Stomach (tissue), 9 donors: Measurements from ENCODE around the gene DNAJB8. TPM values are rescaled to one million over a fixed set of nuclear protein-coding genes. Genes with fewer than 3 reads are reported as not detected.

Experiments
- DNase-seq, 2 donors: peaks; one replicate each; pipeline versions ENCODE4 v3.0.0 to v3.0.0-alpha.2; 2013 to 2019
- H3K27ac ChIP-seq, 5 donors: fragments of 200-600 bp in 4 of 5; sonication (generic) in 4 of 5; one replicate each; pipeline ENCODE4 v1.5.1; 2013 to 2019; ENCODE audit warnings: mild to moderate bottlenecking in 1 of 5, moderate library complexity in 1 of 5
- H3K27me3 ChIP-seq, 3 donors: fragments of 200-600 bp; sonication (generic); one replicate each; pipeline ENCODE4 v1.5.1; 2017 to 2019; ENCODE audit warnings: mixed run types in 1 of 3
- H3K36me3 ChIP-seq, 4 donors: fragments of 200-600 bp; sonication (generic); 1 replicate in 3 of 4; 2 replicates in 1 of 4; pipeline ENCODE4 v1.5.1; 2016 to 2019
- H3K4me1 ChIP-seq, 4 donors: fragments of 200-600 bp; sonication (generic); one replicate each; pipeline ENCODE4 v1.5.1; 2016 to 2019
- H3K4me3 ChIP-seq, 4 donors: fragments of 200-600 bp; sonication (generic) in 3 of 4; one replicate each; pipeline ENCODE4 v1.5.1; 2016 to 2019; ENCODE audit warnings: mild to moderate bottlenecking in 1 of 4
- H3K9me3 ChIP-seq, 4 donors: fragments of 200-600 bp; sonication (generic); one replicate each; pipeline ENCODE4 v1.5.1; 2016 to 2019
- CTCF ChIP-seq, 7 experiments: fragments of 450-650 bp in 4 of 7; fragments of 200-600 bp in 3 of 7; sonication (generic) in 3 of 7; IDR thresholded peaks; one replicate each; pipeline ENCODE4 v1.5.1; 2016 to 2019; ENCODE audit warnings: antibody characterized with exemption in 7 of 7, control low read depth in 2 of 7, mild to moderate bottlenecking in 1 of 7
- EP300 ChIP-seq: sonication (generic); formaldehyde crosslinking; IDR thresholded peaks from one replicate; pipeline ENCODE4 v1.6.1; 2017; ENCODE audit warnings: antibody characterized with exemption
- POLR2A ChIP-seq, 4 donors: fragments of 450-650 bp; IDR thresholded peaks; one replicate each; pipeline ENCODE4 v1.6.1; 2016; ENCODE audit warnings: antibody characterized with exemption in 4 of 4, control low read depth in 2 of 4, mild to moderate bottlenecking in 1 of 4, moderate library complexity in 1 of 4
- POLR2AphosphoS5 ChIP-seq, 3 donors: sonication (generic); formaldehyde crosslinking; IDR thresholded peaks; one replicate each; pipeline ENCODE4 v1.6.1; 2016; ENCODE audit warnings: antibody characterized with exemption in 3 of 3
- WGBS, 5 donors: extraction: QIAGEN DNeasy Blood & Tissue Kit in 3 of 5; methylation state at CpG; one replicate each; pipeline versions ENCODE4 v1.1.5 to v1.1.7; 2013 to 2018; 5-methylcytosine and 5-hydroxymethylcytosine counted together
- intact Hi-C: fragments of 100-400 bp; cut with DNase I; formaldehyde crosslinking; loops from one replicate; pipeline ENCODE4 v1.15.1; 2023; ENCODE audit warnings: low total_unique reads
- polyA plus RNA-seq, 3 donors: library from polyadenylated mRNA; stranded (reverse); fragments of 200-250 nt; gene quantifications; one replicate each; pipeline ENCODE4 v1.2.3, GENCODE V29; 2013
- total RNA-seq, 5 donors: library from RNA; depleted of rRNA; stranded (reverse); fragments of >200 nt; gene quantifications; one replicate each; pipeline versions ENCODE4 v1.1.0 to v1.2.3, GENCODE V29; 2014 to 2016
- donor health status: healthy with polysubstance abuse.
- donor health status: Bipolar disorder and iron deficiency.
- donor health status: healthy.

DNAJB8 gene
- total and polyA plus RNA-seq, 8 donors, result not detected

- Histone ChIP-seq H3K27me3 (peaks cover 0 to 26% (median 9%) of the 10 kb centered on the region in 3 donors), H3K9me3 (no peaks in the 10 kb centered on the region), H3K27ac (no peak overlapping the region), H3K4me3 (no peak overlapping the region), H3K4me1 (no peaks in the 10 kb centered on the region), H3K36me3 (no peaks in the 10 kb centered on the region)
- TF ChIP-seq POLR2AphosphoS5 (IDR thresholded peaks at IDR 0.05), result no peak
- TF ChIP-seq CTCF (IDR thresholded peaks at IDR 0.05), result no peak
- no peak for TF ChIP-seq POLR2A (IDR thresholded peaks at IDR 0.05)
- TF ChIP-seq EP300, result no peak
- DNase-seq, result no peak
- intact Hi-C loops, result no loop called here
- 79 to 85% (median 80%) methylated on average over 10 to 12 of the region's 12 CpGs for WGBS, 5 donors
Observed at GRCh38 chr3:128461731-128462130, 5.0 kb downstream of the DNAJB8 start.

GRCh38 chr3:128459461-128459820, 7.2 kb downstream of the DNAJB8 start:
- intact Hi-C loops, result no loop called here
- no peaks in the 10 kb centered on the region for H3K36me3 ChIP-seq
- TF ChIP-seq POLR2A (IDR thresholded peaks at IDR 0.05) (no peak), CTCF (IDR thresholded peaks at IDR 0.05) (no peak), POLR2AphosphoS5 (IDR thresholded peaks at IDR 0.05) (no peak), EP300 (no peak)
- DNase-seq, result no peak
- no peaks in the 10 kb centered on the region for H3K9me3 ChIP-seq
- 84 to 93% (median 84%) methylated on average over 6 to 9 of the region's 9 CpGs for WGBS, 5 donors
- no peaks in the 10 kb centered on the region for H3K4me1 ChIP-seq
- no peak overlapping the region for H3K27ac ChIP-seq
- H3K27me3 ChIP-seq, result peaks cover 0 to 38% (median 21%) of the 10 kb centered on the region in 3 donors
- no peak overlapping the region for H3K4me3 ChIP-seq

- intact Hi-C loops, result no loop called here
- Histone ChIP-seq H3K9me3 (no peaks in the 10 kb centered on the region), H3K27ac (no peak overlapping the region), H3K36me3 (no peaks in the 10 kb centered on the region), H3K4me1 (no peaks in the 10 kb centered on the region), H3K4me3 (no peak overlapping the region), H3K27me3 (peaks cover 0 to 43% (median 24%) of the 10 kb centered on the region in 3 donors)
- no peak for DNase-seq
- 77 to 82% (median 80%) methylated on average over 12 to 18 of the region's 18 CpGs for WGBS, 5 donors
- no peak for TF ChIP-seq CTCF (IDR thresholded peaks at IDR 0.05)
- TF ChIP-seq POLR2A (IDR thresholded peaks at IDR 0.05), result no peak
- TF ChIP-seq POLR2AphosphoS5 (IDR thresholded peaks at IDR 0.05), result no peak
- TF ChIP-seq EP300, result no peak
Observed at GRCh38 chr3:128458746-128459460, 7.8 kb downstream of the DNAJB8 start.

GRCh38 chr3:128457937-128458336, 8.8 kb downstream of the DNAJB8 start:
- Histone ChIP-seq H3K36me3 (no peaks in the 10 kb centered on the region), H3K27ac (no peak overlapping the region), H3K27me3 (peaks cover 0 to 49% (median 30%) of the 10 kb centered on the region in 3 donors), H3K4me1 (no peaks in the 10 kb centered on the region), H3K9me3 (no peaks in the 10 kb centered on the region), H3K4me3 (no peak overlapping the region)
- no peak for TF ChIP-seq POLR2AphosphoS5 (IDR thresholded peaks at IDR 0.05)
- TF ChIP-seq POLR2A (IDR thresholded peaks at IDR 0.05), result no peak
- no peak for TF ChIP-seq CTCF (IDR thresholded peaks at IDR 0.05)
- no peak for TF ChIP-seq EP300
- intact Hi-C loops, result no loop called here
- DNase-seq, result peak in 1 of 2 donors; percentile 40
- WGBS, 5 donors, result 65 to 73% (median 72%) methylated on average over 12 of the region's 12 CpGs
